Measurements from ENCODE around the gene ATP5PF. TPM values are rescaled to one million over a fixed set of nuclear protein-coding genes. Genes with fewer than 3 reads are reported as not detected.

The ATP5PF gene
- total and polyA plus RNA-seq, 10 of the 15 experiments (the other 5 are each of a cell fraction or from before 2014, with no cell fraction given) = 103 to 1,604 (median 487) TPM

- no TSS peak for BruUV-seq (replicated peaks)
- H3K4me1 ChIP-seq (ENCODE audit: control insufficient read depth, insufficient read depth, low read length) = no peaks in the 10 kb centered on the region
- WGBS (ENCODE audit: insufficient coverage, insufficient replicate concordance, low lambda C conversion rate, missing lambda C conversion rate) = 65% methylated on average over 9 of the region's 9 CpGs
- ChIA-PET SMC1A (ENCODE audit: uncharacterized antibody, unreplicated experiment) (interaction anchor here (1.1 kb wide), 1 partner anchor 47 kb away, joined by 3 read pairs; no protein-coding TSS in a partner anchor), RAD21 (ENCODE audit: unreplicated experiment) (no interaction called here), CTCF (no interaction called here), POLR2A (no interaction called here)
- H3K27me3 ChIP-seq (replicated peaks in 1 of 2; ENCODE audit: control insufficient read depth in 2 of 2, insufficient read depth in 2 of 2, low read length in 1 of 2) = no peaks in the 10 kb centered on the region
- no peaks in the 10 kb centered on the region for H3K36me3 ChIP-seq (ENCODE audit: control insufficient read depth in 2 of 2, insufficient read depth in 2 of 2, low read length in 1 of 2)
- in situ Hi-C loops (cut with MboI) = no loop called here
- no peak overlapping the region for H3K27ac ChIP-seq (ENCODE audit: control insufficient read depth, insufficient read depth)
- no peaks in the 10 kb centered on the region for H3K9me3 ChIP-seq (replicated peaks; ENCODE audit: control insufficient read depth, insufficient read depth, low read length)
- no peak overlapping the region for H3K4me2 ChIP-seq (ENCODE audit: control insufficient read depth, insufficient read depth)
- H3K4me3 ChIP-seq = no peak overlapping the region
- no peak for FAIRE-seq
- H4K20me1 ChIP-seq (ENCODE audit: control insufficient read depth, insufficient read depth) = no peaks in the 10 kb centered on the region
- intact Hi-C loops (cut with micrococcal nuclease; ENCODE audit: unreplicated experiment) = no loop called here
- DNase-seq (ENCODE audit: low read depth, low spot score) = no peak
- no peaks in the 10 kb centered on the region for H3K79me2 ChIP-seq (ENCODE audit: control insufficient read depth, insufficient read depth, low read length)
- TF ChIP-seq BMI1 (IDR thresholded peaks at IDR 0.05; ENCODE audit: borderline replicate concordance) = no peak
- no peak for ATAC-seq
- H3K9ac ChIP-seq (ENCODE audit: control insufficient read depth, insufficient read depth, low read length) = no peak overlapping the region
- no peak overlapping the region for H2AFZ ChIP-seq (ENCODE audit: control insufficient read depth, low read depth, low read length)
Measured at GRCh38 chr21:25682382-25682781, 52.3 kb downstream of the ATP5PF start.

DNA sequence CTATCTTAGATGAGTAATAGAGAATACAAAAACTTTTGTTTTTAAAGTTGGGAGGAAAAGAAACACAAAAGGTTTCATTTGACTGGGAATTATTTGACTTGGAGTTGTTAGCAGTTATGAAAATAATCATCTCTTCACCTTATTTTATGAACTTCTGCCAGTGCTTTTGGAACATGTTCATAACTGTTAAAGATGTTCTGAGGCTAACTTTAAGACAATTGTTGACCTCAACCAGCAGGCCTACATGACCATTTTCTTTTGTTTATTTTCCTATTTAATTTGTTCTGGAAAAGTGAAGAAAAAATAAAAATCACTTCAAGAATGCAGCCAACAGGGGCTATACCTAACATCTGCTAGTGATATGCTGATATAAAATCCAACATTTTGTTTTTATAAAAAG, 58.3 kb downstream of the ATP5PF start:
- Histone ChIP-seq H3K36me3 (ENCODE audit: control insufficient read depth in 2 of 2, insufficient read depth in 2 of 2, low read length in 1 of 2) (no peaks in the 10 kb centered on the region), H3K9me3 (replicated peaks; ENCODE audit: control insufficient read depth, insufficient read depth, low read length) (no peaks in the 10 kb centered on the region), H2AFZ (ENCODE audit: control insufficient read depth, low read depth, low read length) (no peak overlapping the region), H3K27me3 (replicated peaks in 1 of 2; ENCODE audit: control insufficient read depth in 2 of 2, insufficient read depth in 2 of 2, low read length in 1 of 2) (no peaks in the 10 kb centered on the region), H3K4me3 (no peak overlapping the region), H3K4me1 (ENCODE audit: control insufficient read depth, insufficient read depth, low read length) (no peaks in the 10 kb centered on the region), H4K20me1 (ENCODE audit: control insufficient read depth, insufficient read depth) (no peaks in the 10 kb centered on the region), H3K27ac (ENCODE audit: control insufficient read depth, insufficient read depth) (no peak overlapping the region), H3K4me2 (ENCODE audit: control insufficient read depth, insufficient read depth) (no peak overlapping the region), H3K9ac (ENCODE audit: control insufficient read depth, insufficient read depth, low read length) (no peak overlapping the region), H3K79me2 (ENCODE audit: control insufficient read depth, insufficient read depth, low read length) (no peaks in the 10 kb centered on the region)
- ChIA-PET CTCF (interaction anchor here (1.3 to 1.5 kb wide), 2 partner anchors 17 to 32 kb away, joined by 4 read pairs; no protein-coding TSS in a partner anchor), RAD21 (ENCODE audit: unreplicated experiment) (no interaction called here), SMC1A (ENCODE audit: uncharacterized antibody, unreplicated experiment) (no interaction called here), POLR2A (no interaction called here)
- in situ Hi-C loops (cut with MboI) = no loop called here
- BruUV-seq (replicated peaks) = no TSS peak
- TF ChIP-seq ATF3 (IDR thresholded peaks at IDR 0.05; ENCODE audit: borderline replicate concordance, extremely low read depth, low read depth, low read length) = no peak
- TF ChIP-seq NFYB (IDR thresholded peaks at IDR 0.05; ENCODE audit: insufficient read depth, low read depth, low read length) = no peak
- no peak for TF ChIP-seq RBBP5 (conservative IDR thresholded peaks at IDR 0.05)
- TF ChIP-seq BCLAF1 (IDR thresholded peaks at IDR 0.05) = no peak
- no peak for TF ChIP-seq TARDBP (IDR thresholded peaks at IDR 0.05; ENCODE audit: borderline replicate concordance)
- TF ChIP-seq SMAD5 (IDR thresholded peaks at IDR 0.05; ENCODE audit: low read depth) = no peak
- TF ChIP-seq, protein P1, sequence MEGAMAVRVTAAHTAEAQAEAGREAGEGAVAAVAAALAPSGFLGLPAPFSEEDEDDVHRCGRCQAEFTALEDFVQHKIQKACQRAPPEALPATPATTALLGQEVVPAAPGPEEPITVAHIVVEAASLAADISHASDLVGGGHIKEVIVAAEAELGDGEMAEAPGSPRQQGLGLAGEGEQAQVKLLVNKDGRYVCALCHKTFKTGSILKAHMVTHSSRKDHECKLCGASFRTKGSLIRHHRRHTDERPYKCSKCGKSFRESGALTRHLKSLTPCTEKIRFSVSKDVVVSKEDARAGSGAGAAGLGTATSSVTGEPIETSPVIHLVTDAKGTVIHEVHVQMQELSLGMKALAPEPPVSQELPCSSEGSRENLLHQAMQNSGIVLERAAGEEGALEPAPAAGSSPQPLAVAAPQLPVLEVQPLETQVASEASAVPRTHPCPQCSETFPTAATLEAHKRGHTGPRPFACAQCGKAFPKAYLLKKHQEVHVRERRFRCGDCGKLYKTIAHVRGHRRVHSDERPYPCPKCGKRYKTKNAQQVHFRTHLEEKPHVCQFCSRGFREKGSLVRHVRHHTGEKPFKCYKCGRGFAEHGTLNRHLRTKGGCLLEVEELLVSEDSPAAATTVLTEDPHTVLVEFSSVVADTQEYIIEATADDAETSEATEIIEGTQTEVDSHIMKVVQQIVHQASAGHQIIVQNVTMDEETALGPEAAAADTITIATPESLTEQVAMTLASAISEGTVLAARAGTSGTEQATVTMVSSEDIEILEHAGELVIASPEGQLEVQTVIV (IDR thresholded peaks at IDR 0.05; ENCODE audit: borderline replicate concordance, partially characterized antibody) = no peak
- DNase-seq (ENCODE audit: low read depth, low spot score) (no peak), ATAC-seq (no peak), FAIRE-seq (no peak)
- intact Hi-C loops (cut with micrococcal nuclease; ENCODE audit: unreplicated experiment) = no loop called here
